ENCODE results near the gene SLU7.

The SLU7 gene

DNA sequence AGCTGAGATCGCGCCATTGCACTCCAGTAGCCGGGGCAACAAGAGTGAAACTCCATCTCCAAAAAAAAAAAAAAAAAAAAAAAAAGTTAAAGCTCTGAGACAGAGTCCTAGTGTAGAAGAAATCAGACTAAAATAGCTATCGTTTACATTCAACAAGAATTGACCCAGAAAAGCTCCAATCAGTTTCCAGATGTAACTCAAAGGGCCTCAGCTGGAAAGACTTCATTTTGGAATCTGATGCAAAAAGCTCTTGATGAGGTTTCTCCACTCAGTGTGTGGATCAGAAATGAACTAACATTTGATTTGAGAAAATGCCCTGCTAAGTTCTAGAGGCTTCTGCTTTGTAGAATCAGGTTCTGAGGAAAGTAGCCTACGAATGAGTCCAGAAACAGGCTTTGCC is 41.2 kb downstream of the SLU7 start:
- TF ChIP-seq, protein P1, sequence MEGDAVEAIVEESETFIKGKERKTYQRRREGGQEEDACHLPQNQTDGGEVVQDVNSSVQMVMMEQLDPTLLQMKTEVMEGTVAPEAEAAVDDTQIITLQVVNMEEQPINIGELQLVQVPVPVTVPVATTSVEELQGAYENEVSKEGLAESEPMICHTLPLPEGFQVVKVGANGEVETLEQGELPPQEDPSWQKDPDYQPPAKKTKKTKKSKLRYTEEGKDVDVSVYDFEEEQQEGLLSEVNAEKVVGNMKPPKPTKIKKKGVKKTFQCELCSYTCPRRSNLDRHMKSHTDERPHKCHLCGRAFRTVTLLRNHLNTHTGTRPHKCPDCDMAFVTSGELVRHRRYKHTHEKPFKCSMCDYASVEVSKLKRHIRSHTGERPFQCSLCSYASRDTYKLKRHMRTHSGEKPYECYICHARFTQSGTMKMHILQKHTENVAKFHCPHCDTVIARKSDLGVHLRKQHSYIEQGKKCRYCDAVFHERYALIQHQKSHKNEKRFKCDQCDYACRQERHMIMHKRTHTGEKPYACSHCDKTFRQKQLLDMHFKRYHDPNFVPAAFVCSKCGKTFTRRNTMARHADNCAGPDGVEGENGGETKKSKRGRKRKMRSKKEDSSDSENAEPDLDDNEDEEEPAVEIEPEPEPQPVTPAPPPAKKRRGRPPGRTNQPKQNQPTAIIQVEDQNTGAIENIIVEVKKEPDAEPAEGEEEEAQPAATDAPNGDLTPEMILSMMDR (conservative IDR thresholded peaks at IDR 0.05; ENCODE audit: low read depth, low read length) = no peak
- no peak for DNase-seq (ENCODE audit: low read depth)
- no peak overlapping the region for H3K4me3 ChIP-seq (ENCODE audit: low read depth, low read length)

DNA sequence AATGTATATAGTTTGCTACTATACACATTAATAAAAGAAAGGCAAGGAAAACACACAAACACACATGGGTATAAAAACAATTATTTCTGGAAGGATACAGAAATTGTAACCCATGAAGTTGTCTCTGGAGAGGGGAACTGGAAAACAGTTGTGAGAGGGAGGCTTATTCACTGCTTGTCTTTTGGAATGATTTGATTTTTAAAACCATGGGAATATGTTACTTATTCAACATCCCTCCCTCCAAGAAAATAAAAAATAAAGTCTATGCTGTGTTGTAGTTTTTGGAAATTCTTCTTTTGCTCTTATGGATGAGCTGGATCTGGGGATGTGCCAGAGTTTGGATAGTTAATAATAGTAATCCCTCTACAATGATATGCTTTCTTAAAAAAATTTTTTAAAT is 42.5 kb downstream of the SLU7 start:
- no peak overlapping the region for H3K4me3 ChIP-seq (ENCODE audit: low read depth, low read length)
- no peak for DNase-seq (ENCODE audit: low read depth)
- TF ChIP-seq, protein P1 (conservative IDR thresholded peaks at IDR 0.05; ENCODE audit: low read depth, low read length) = no peak

DNA sequence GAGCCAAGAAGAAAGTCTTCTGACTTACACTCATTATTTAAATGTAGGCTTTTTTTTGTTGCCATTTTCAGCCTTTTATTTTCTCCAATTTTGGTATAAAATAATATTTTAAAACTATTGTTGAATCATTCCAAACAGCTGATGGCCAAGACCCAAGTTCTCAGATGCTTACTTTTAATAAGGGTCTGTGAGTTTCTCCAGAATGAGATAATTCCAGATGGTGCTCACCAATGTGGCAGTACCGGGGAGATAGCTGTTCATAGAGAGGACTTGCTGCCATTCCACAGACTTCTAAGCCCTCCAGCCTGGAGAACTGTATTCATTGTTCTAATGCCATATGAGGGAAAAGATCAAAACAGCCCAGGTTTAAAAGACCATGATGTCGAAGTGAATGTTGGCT is 43.2 kb downstream of the SLU7 start:
- no peak for DNase-seq (ENCODE audit: low read depth)
- H3K4me3 ChIP-seq (ENCODE audit: low read depth, low read length) = no peak overlapping the region
- TF ChIP-seq, protein P1 (conservative IDR thresholded peaks at IDR 0.05; ENCODE audit: low read depth, low read length) = no peak

DNA sequence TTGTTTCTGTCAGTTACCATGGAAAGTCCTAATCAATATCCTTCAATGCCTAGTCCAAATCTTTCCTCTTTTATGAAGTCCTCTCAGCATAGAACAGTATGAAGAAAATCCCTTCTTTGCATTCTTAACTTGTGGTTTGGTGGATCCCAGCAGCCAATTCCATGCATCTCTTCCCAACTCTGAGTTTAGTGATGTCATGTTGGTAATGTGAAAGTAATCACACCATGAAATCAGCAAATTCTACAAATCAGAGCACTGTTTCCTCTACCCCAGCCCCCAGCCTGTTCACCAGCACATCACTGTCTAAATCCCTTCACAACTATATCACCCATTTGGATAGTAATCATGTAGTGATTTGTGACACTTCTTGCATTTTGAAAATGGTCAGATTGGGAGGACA is 43.7 kb downstream of the SLU7 start:
- DNase-seq (ENCODE audit: low read depth) = no peak
- TF ChIP-seq, protein P1 (conservative IDR thresholded peaks at IDR 0.05; ENCODE audit: low read depth, low read length) = no peak
- no peak overlapping the region for H3K4me3 ChIP-seq (ENCODE audit: low read depth, low read length)

DNA sequence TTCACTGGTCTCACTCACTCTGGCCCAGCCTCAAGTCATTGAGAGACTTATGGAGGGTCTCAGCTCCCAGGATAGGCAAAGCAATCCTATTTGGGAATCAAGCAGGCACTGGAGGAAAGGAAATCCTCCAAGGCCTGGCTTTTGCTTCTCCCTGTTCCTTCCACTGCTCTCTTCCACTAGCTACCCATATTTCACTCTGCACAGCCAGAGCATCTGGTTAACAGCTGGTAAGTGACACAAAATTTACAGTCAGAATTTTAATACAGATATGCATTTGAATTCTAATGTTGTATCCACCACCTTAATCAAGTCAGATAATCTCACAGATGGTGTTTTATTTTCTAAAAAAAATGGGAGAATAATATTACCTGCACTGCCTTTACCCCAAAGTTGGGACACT is 47.6 kb downstream of the SLU7 start:
- H3K4me3 ChIP-seq (ENCODE audit: low read depth, low read length) = no peak overlapping the region
- TF ChIP-seq, protein P1 (conservative IDR thresholded peaks at IDR 0.05; ENCODE audit: low read depth, low read length) = no peak
- no peak for DNase-seq (ENCODE audit: low read depth)

DNA sequence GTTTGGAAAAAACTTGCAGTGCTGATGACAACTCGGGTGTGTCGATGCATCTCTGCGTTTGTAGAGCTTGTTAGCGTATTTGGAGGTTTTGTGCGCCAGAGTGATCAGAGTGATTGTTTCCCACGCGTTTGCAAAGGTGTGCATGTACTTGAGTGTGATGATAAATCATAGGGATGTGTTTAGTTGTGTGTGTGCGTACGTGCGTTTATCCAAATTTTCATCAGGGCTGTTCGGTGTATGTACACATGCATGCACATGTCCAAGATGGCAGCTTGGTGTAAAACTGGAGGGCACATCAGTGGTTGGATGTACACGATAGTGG is 48.2 kb downstream of the SLU7 start:
- peak overlapping the region; percentile 61 for H3K4me3 ChIP-seq (ENCODE audit: low read depth, low read length)
- TF ChIP-seq, protein P1 (conservative IDR thresholded peaks at IDR 0.05; ENCODE audit: low read depth, low read length) = no peak
- DNase-seq (ENCODE audit: low read depth) = no peak

DNA sequence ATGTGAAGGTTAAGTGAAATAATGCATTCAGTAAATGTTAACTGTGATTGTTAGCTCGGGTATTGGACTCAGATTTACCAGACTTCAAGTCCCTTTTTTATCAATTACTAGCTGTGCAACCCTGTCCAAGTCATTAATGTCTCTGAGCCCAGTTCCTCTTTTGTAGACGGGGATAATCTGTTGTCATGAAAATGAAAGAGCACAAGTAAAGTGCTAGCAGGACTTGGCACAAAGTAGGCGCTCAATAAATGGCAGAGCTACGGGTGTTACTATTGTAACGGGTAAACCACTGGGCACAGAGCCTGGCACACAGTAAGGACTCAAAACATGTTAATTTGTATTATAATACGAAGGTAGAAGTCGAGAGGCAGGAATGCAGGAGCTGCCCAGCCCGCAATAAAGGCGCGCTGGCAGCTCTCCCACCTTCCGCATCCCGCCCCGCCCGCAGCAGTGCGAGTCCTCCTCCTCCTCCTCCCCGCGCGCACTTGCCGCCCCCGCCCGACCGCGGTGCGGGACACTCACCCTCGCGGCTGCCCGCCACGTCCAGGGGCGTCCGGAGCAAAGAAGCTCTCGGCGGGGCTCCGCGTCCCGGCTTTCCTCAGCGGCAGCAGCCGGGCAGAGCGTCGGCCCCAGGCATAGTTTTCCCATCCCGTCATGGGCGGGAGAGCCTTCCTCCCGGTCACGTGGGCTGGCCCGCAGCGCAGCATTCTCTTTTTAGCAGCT is 48.7 kb downstream of the SLU7 start, which contains the start of gene C1QTNF2:
TSS of gene C1QTNF2 (minus strand) at position 637 of the 723 bp plus-strand sequence. CDS start 15,615 bp downstream, outside the sequence.
- peak; percentile 64 for DNase-seq (ENCODE audit: low read depth)
- H3K4me3 ChIP-seq (ENCODE audit: low read depth, low read length) = peak within 1 kb of the TSS; percentile 61
- TF ChIP-seq, protein P1 (conservative IDR thresholded peaks at IDR 0.05; ENCODE audit: low read depth, low read length) = no peak

All from choroid plexus epithelial cell (primary cell).